ENCODE data around the gene SUGCT.

DNA sequence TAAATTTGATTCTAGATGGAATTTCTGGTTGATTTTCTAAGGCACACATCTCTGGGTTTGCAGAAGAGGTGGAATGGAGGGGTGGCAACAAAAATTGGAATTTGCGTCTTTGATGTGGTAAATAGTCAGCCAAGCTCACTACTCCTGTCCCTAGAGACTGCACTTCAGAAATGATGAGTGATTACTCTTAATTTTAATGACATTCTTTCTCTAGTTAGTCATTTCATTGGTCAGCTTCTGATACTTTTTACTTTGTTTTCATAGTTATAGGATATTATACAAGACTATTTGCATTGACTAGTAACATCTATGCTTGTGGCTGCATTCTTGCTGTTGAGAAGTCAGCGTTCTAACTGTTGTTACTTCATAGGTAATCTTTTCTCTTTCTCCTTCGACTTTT is 658.3 kb downstream of the SUGCT start:
- no peak for TF ChIP-seq POLR2A (IDR thresholded peaks at IDR 0.05)
- TF ChIP-seq, protein P1, sequence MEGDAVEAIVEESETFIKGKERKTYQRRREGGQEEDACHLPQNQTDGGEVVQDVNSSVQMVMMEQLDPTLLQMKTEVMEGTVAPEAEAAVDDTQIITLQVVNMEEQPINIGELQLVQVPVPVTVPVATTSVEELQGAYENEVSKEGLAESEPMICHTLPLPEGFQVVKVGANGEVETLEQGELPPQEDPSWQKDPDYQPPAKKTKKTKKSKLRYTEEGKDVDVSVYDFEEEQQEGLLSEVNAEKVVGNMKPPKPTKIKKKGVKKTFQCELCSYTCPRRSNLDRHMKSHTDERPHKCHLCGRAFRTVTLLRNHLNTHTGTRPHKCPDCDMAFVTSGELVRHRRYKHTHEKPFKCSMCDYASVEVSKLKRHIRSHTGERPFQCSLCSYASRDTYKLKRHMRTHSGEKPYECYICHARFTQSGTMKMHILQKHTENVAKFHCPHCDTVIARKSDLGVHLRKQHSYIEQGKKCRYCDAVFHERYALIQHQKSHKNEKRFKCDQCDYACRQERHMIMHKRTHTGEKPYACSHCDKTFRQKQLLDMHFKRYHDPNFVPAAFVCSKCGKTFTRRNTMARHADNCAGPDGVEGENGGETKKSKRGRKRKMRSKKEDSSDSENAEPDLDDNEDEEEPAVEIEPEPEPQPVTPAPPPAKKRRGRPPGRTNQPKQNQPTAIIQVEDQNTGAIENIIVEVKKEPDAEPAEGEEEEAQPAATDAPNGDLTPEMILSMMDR (IDR thresholded peaks at IDR 0.05), result no peak
